ENCODE measurements around the gene KCP.

Gene KCP

GRCh38 chr7:128827248-128827958 lies 83.1 kb downstream of the KCP start:
- no peak for TF ChIP-seq CTCF (conservative IDR thresholded peaks at IDR 0.05; ENCODE audit: low read depth)
- CTCF ChIA-PET = interaction anchor here (0.7 kb wide), 1 partner anchor 10 kb away, joined by 3 read pairs; no protein-coding TSS in a partner anchor
- POLR2A ChIA-PET (ENCODE audit: low non-redundant PET) = no interaction called here
- no peak for DNase-seq (ENCODE audit: low spot score)
- no peak overlapping the region for H3K27ac ChIP-seq

GRCh38 chr7:128826916-128827247 lies 83.6 kb downstream of the KCP start:
- TF ChIP-seq CTCF (conservative IDR thresholded peaks at IDR 0.05; ENCODE audit: low read depth) = no peak
- no peak overlapping the region for H3K27ac ChIP-seq
- DNase-seq (ENCODE audit: low spot score) = no peak
- ChIA-PET CTCF (no interaction called here), POLR2A (ENCODE audit: low non-redundant PET) (no interaction called here)
